ENCODE measurements around the gene CDH4.

Gene CDH4

GRCh38 chr20:61719691-61720347, 467.8 kb downstream of the CDH4 start:
- no peak for DNase-seq (ENCODE audit: low read depth)

GRCh38 chr20:61720348-61720696, 468.3 kb downstream of the CDH4 start:
- no peak for DNase-seq (ENCODE audit: low read depth)

GRCh38 chr20:61722146-61722678, 470.2 kb downstream of the CDH4 start:
- DNase-seq (ENCODE audit: low read depth) = no peak

- no peak for DNase-seq (ENCODE audit: low read depth)
These were observed 471.6 kb downstream of the CDH4 start for GRCh38 chr20:61723529-61724257.

- DNase-seq (ENCODE audit: low read depth) = peak; percentile 3
These were observed 472.3 kb downstream of the CDH4 start for GRCh38 chr20:61724376-61724775.

GRCh38 chr20:61725145-61725544, 473.1 kb downstream of the CDH4 start:
- DNase-seq (ENCODE audit: low read depth) = no peak

GRCh38 chr20:61725966-61726365, 473.9 kb downstream of the CDH4 start:
- no peak for DNase-seq (ENCODE audit: low read depth)

- no peak for DNase-seq (ENCODE audit: low read depth)
These were observed 474.9 kb downstream of the CDH4 start for GRCh38 chr20:61726979-61727378.

GRCh38 chr20:61727761-61728160, 475.7 kb downstream of the CDH4 start:
- DNase-seq (ENCODE audit: low read depth) = no peak

GRCh38 chr20:61728326-61728725, 476.3 kb downstream of the CDH4 start:
- DNase-seq (ENCODE audit: low read depth) = no peak

- DNase-seq (ENCODE audit: low read depth) = no peak
These were observed 477.0 kb downstream of the CDH4 start for GRCh38 chr20:61728786-61729770.

- no peak for DNase-seq (ENCODE audit: low read depth)
These were observed 478.7 kb downstream of the CDH4 start for GRCh38 chr20:61730631-61731362.

GRCh38 chr20:61731363-61732181, 479.5 kb downstream of the CDH4 start:
- peak; percentile 38 for DNase-seq (ENCODE audit: low read depth)

GRCh38 chr20:61732511-61733210, 480.6 kb downstream of the CDH4 start:
- no peak for DNase-seq (ENCODE audit: low read depth)

GRCh38 chr20:61733216-61733615, 481.2 kb downstream of the CDH4 start:
- DNase-seq (ENCODE audit: low read depth) = no peak

- DNase-seq (ENCODE audit: low read depth) = no peak
These were observed 482.1 kb downstream of the CDH4 start for GRCh38 chr20:61733891-61734732.

- no peak for DNase-seq (ENCODE audit: low read depth)
These were observed 482.9 kb downstream of the CDH4 start for GRCh38 chr20:61734733-61735502.

- no peak for DNase-seq (ENCODE audit: low read depth)
These were observed 483.4 kb downstream of the CDH4 start for GRCh38 chr20:61735503-61735785.

Data from iris pigment epithelial cell (primary cell).